Coronary artery (tissue), 2 donors: ENCODE results near the gene STK32C.

Experiments
- DNase-seq: peaks from one replicate; pipeline ENCODE4 v3.0.0-alpha.2; 2017; ENCODE audit warnings: low spot score
- H3K27ac ChIP-seq, 2 donors: fragments of 200-600 bp; sonication (generic); one replicate each; pipeline ENCODE4 v1.5.1; 2016 to 2019
- H3K4me3 ChIP-seq: fragments of 200-600 bp; sonication (generic); 2 replicates; pipeline ENCODE4 v1.5.1; 2016; ENCODE audit warnings: mild to moderate bottlenecking, moderate library complexity
- CTCF ChIP-seq: fragments of 200-600 bp; sonication (generic); IDR thresholded peaks from one replicate; pipeline ENCODE4 v1.5.1; 2019; ENCODE audit warnings: antibody characterized with exemption

STK32C gene

GRCh38 chr10:132192991-132193665 is 114.6 kb downstream of the STK32C start:
- DNase-seq = no peak
- Histone ChIP-seq H3K27ac (no peak overlapping the region), H3K4me3 (no peak overlapping the region)
- TF ChIP-seq CTCF = no peak

GRCh38 chr10:132192076-132192975 is 115.4 kb downstream of the STK32C start:
- Histone ChIP-seq H3K4me3 (no peak overlapping the region), H3K27ac (no peak overlapping the region)
- DNase-seq = no peak
- no peak for TF ChIP-seq CTCF

- DNase-seq = no peak
- H3K4me3 ChIP-seq = no peak overlapping the region
- no peak for TF ChIP-seq CTCF
- no peak overlapping the region for H3K27ac ChIP-seq
Measured at GRCh38 chr10:132189810-132190422, 117.8 kb downstream of the STK32C start.

GRCh38 chr10:132189016-132189415 is 118.7 kb downstream of the STK32C start:
- TF ChIP-seq CTCF = no peak
- H3K4me3 ChIP-seq = no peak overlapping the region
- no peak overlapping the region for H3K27ac ChIP-seq
- no peak for DNase-seq

GRCh38 chr10:132188331-132188730 is 119.4 kb downstream of the STK32C start:
- no peak for TF ChIP-seq CTCF
- Histone ChIP-seq H3K27ac (no peak overlapping the region), H3K4me3 (no peak overlapping the region)
- DNase-seq = no peak

GRCh38 chr10:132187430-132188138 is 120.2 kb downstream of the STK32C start:
- TF ChIP-seq CTCF = no peak
- H3K27ac ChIP-seq = no peak overlapping the region
- DNase-seq = no peak
- H3K4me3 ChIP-seq = peak overlapping the region; percentile 71
